Neutrophil (primary cell): ENCODE measurements around the gene ANAPC16.

Experiments used
- H3K27ac ChIP-seq: fragments of 200-600 bp; sonication (generic); 2 replicates; pipeline ENCODE4 v1.5.1; 2016; ENCODE audit warnings: mild to moderate bottlenecking, moderate library complexity
- H3K27me3 ChIP-seq: fragments of 200-600 bp; sonication (generic); 2 replicates; pipeline ENCODE4 v1.6.0; 2016; ENCODE audit warnings: mild to moderate bottlenecking
- H3K36me3 ChIP-seq: fragments of 200-600 bp; sonication (generic); 2 replicates; pipeline ENCODE4 v1.5.1; 2017
- H3K4me1 ChIP-seq, 2 experiments: fragments of 200-600 bp in 1 of 2; sonication (generic) in 1 of 2; 1 replicate in 1 of 2; 2 replicates in 1 of 2; pipeline versions ENCODE4 v1.5.1 to v1.6.1; 2013 to 2016; ENCODE audit warnings: low read depth in 1 of 2, low read length in 1 of 2, mild to moderate bottlenecking in 1 of 2, moderate library complexity in 1 of 2; ENCODE audit not compliant: control insufficient read depth in 1 of 2, insufficient read depth in 1 of 2
- H3K4me3 ChIP-seq, 2 experiments: fragments of 200-600 bp in 1 of 2; sonication (generic) in 1 of 2; 1 replicate in 1 of 2; 2 replicates in 1 of 2; pipeline ENCODE4 v1.5.1; 2013 to 2016; ENCODE audit warnings: low read depth in 1 of 2, low read length in 1 of 2, mild to moderate bottlenecking in 1 of 2, moderate library complexity in 1 of 2
- H3K9me3 ChIP-seq: fragments of 200-600 bp; sonication (generic); 2 replicates; pipeline ENCODE4 v1.5.1; 2016
- TF ChIP-seq, protein P1 (sequence below): fragments of 200-600 bp; sonication (generic); IDR thresholded peaks from 2 replicates; pipeline ENCODE4 v1.5.1; 2016; ENCODE audit warnings: antibody characterized with exemption

Gene ANAPC16

GRCh38 chr10:72275351-72276012 is 59.7 kb downstream of the ANAPC16 start:
- peaks cover 25 to 30% of the 10 kb centered on the region in 2 experiments for H3K4me1 ChIP-seq
- H3K27me3 ChIP-seq = no peaks in the 10 kb centered on the region
- TF ChIP-seq, protein P1, sequence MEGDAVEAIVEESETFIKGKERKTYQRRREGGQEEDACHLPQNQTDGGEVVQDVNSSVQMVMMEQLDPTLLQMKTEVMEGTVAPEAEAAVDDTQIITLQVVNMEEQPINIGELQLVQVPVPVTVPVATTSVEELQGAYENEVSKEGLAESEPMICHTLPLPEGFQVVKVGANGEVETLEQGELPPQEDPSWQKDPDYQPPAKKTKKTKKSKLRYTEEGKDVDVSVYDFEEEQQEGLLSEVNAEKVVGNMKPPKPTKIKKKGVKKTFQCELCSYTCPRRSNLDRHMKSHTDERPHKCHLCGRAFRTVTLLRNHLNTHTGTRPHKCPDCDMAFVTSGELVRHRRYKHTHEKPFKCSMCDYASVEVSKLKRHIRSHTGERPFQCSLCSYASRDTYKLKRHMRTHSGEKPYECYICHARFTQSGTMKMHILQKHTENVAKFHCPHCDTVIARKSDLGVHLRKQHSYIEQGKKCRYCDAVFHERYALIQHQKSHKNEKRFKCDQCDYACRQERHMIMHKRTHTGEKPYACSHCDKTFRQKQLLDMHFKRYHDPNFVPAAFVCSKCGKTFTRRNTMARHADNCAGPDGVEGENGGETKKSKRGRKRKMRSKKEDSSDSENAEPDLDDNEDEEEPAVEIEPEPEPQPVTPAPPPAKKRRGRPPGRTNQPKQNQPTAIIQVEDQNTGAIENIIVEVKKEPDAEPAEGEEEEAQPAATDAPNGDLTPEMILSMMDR = no peak
- no peaks in the 10 kb centered on the region for H3K9me3 ChIP-seq
- H3K27ac ChIP-seq = peak overlapping the region; percentile 30
- H3K36me3 ChIP-seq = no peaks in the 10 kb centered on the region
- peak overlapping the region; percentile 94 to 97 for H3K4me3 ChIP-seq

- Histone ChIP-seq H3K4me1 (peaks cover 25 to 30% of the 10 kb centered on the region in 2 experiments), H3K27ac (no peak overlapping the region)
Observed at GRCh38 chr10:72276013-72276387, 60.2 kb downstream of the ANAPC16 start.

GRCh38 chr10:72276421-72277339 is 60.9 kb downstream of the ANAPC16 start:
- Histone ChIP-seq H3K27ac (peak overlapping the region; percentile 15), H3K27me3 (no peaks in the 10 kb centered on the region), H3K4me1 (peaks cover 25 to 30% of the 10 kb centered on the region in 2 experiments), H3K9me3 (no peaks in the 10 kb centered on the region), H3K36me3 (no peaks in the 10 kb centered on the region), H3K4me3 (no peak overlapping the region)
- TF ChIP-seq, protein P1 = no peak

More at GRCh38 chr10:72276013-72276387, 60.2 kb downstream of the ANAPC16 start:
- Histone ChIP-seq H3K27me3 (no peaks in the 10 kb centered on the region), H3K9me3 (no peaks in the 10 kb centered on the region), H3K36me3 (no peaks in the 10 kb centered on the region), H3K4me3 (peak overlapping the region in 1 of 2 experiments; percentile 94)
- TF ChIP-seq, protein P1 = no peak

DNA sequence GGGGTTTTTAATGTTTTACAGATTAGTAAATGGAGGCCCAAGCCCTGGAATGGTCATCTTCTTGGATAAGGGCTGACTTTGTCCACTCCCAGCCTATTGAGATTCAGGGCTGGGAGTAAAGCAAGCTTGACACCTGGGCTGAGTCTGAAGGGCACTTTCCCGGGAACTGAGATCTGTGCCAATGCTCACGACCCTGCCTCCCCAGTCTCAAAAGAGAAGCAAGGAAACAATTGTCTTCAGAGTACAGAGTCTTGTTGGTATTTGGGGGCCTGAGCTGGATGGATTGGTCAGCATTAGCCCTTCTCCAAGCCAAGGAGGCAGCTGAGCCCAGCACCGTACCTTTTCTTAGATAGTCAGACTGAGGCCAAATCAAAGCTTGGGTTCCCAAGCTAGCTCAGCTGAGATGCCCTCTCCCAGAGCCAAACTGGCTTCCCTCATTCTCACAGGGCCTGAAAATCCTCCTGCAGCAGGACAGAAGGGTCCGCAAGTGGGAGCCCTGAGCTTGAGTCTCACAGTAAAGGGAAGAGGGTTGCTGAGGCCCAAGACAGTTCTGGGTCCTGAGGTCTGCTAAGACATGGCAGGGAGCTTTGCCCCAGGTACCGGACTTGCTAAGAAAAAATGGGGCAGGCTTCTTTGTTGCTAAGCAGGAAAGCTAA is 61.7 kb downstream of the ANAPC16 start:
- Histone ChIP-seq H3K27me3 (no peaks in the 10 kb centered on the region), H3K4me3 (no peak overlapping the region), H3K27ac (no peak overlapping the region), H3K9me3 (no peaks in the 10 kb centered on the region), H3K36me3 (no peaks in the 10 kb centered on the region), H3K4me1 (peaks cover 30 to 36% of the 10 kb centered on the region in 2 experiments)
- TF ChIP-seq, protein P1 = no peak

DNA sequence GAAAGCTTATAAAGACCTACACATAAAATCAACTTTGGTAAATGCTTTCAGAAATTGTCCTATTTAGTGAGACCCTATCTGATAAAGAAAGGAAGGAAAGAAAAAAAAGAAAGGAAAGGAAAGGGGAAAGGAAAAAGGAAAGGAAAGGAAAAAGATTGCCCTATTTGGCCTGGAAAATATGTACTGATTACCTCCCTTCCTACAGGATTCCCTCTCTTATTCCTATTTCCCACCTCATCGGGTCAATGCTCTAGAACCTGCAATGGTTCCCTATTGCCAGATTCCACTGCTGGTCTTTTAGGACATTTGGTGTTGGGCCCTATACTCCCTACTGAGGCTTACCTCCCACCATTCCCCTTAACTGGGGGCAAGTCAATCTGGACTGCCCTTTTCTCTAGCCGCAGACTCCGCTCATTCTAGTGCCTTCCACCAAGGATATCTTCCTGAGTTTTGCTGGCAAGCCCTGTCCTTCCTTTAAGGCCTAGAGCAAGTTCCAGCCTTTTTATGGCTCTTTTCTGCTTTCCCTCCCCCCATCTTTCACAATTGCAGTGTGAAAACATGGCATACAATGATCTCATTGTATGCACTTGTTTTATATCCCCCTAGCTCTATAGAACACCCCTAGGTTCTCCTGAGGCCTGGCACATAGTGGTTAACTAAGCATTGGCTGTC is 62.3 kb downstream of the ANAPC16 start:
- TF ChIP-seq, protein P1 = no peak
- Histone ChIP-seq H3K27ac (no peak overlapping the region), H3K9me3 (no peaks in the 10 kb centered on the region)

More for the DNA sequence above, 62.3 kb downstream of the ANAPC16 start:
- peaks cover 30 to 35% of the 10 kb centered on the region in 2 experiments for H3K4me1 ChIP-seq
- no peaks in the 10 kb centered on the region for H3K36me3 ChIP-seq
- no peaks in the 10 kb centered on the region for H3K27me3 ChIP-seq
- no peak overlapping the region for H3K4me3 ChIP-seq
